ENCODE measurements around the gene ZNF205. TPM values are rescaled to one million over a fixed set of nuclear protein-coding genes. Genes with fewer than 3 reads are reported as not detected.

The ZNF205 gene

Small RNAs within 50 kb of the gene (small RNA-seq; reads per million reads assigned to genes)
- gene RNU1-22P: not detected

Measured in skeletal muscle satellite cell (primary cell).